NT2/D1 (cell line): ENCODE data around the gene ELAPOR1.

Experiments
- SUZ12 ChIP-seq: IDR thresholded peaks from 2 replicates; pipeline ENCODE4 v1.6.1; 2011; ENCODE audit not compliant: insufficient read length, insufficient read depth; ENCODE audit errors: extremely low read depth
- YY1 ChIP-seq: IDR thresholded peaks from 2 replicates; pipeline ENCODE4 v1.6.1; 2011; ENCODE audit not compliant: insufficient read length, insufficient read depth
- ZNF274 ChIP-seq: IDR thresholded peaks from 2 replicates; pipeline ENCODE4 v1.6.1; 2011; ENCODE audit warnings: mild to moderate bottlenecking, low read depth, low read length

DNA sequence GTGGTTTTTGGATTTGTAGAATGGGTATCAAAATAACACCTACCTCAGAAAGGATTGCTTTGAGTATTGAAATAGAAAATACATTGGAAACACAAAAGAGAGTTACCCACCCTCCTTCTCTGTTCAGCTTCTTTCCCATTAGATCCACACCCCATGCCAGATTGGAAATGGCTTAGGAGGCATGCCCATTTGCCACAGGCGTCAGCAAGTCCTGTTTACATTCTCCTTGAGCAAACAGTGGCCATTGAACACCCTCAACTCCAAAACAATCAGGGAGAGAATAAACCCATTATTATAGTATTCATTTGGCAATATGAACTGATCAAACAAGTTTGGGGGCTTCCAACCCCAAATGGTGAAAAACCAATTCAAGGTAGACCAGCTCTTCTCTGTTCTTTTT lies 2.4 kb downstream of the ELAPOR1 start:
- no peak for TF ChIP-seq YY1
- TF ChIP-seq ZNF274, result no peak
- no peak for TF ChIP-seq SUZ12
